Mesendoderm (in vitro differentiated cells): ENCODE results near the gene SLC9A8.

ENCODE experiments used
- DNase-seq: peaks from one replicate; pipeline ENCODE4 v3.0.0; 2013
- H2AK5ac ChIP-seq: 2 replicates; pipeline ENCODE4 v1.6.1; 2013; ENCODE audit warnings: low read length, inconsistent platforms
- H2BK120ac ChIP-seq: 2 replicates; pipeline ENCODE4 v1.6.1; 2013; ENCODE audit warnings: low read depth, mild to moderate bottlenecking, low read length, moderate library complexity, mixed read lengths
- H2BK15ac ChIP-seq: replicated peaks from 2 replicates; pipeline ENCODE4 v1.6.1; 2013; ENCODE audit warnings: low read depth, mild to moderate bottlenecking, moderate library complexity
- H2BK5ac ChIP-seq: 2 replicates; pipeline ENCODE4 v1.6.1; 2013; ENCODE audit warnings: low read length, inconsistent platforms
- H3K18ac ChIP-seq: 2 replicates; pipeline ENCODE4 v1.6.1; 2013; ENCODE audit warnings: mild to moderate bottlenecking, low read length, mixed read lengths
- H3K23ac ChIP-seq: one replicate; pipeline ENCODE4 v1.6.1; 2013; ENCODE audit warnings: low read length
- H3K27ac ChIP-seq: 2 replicates; pipeline ENCODE4 v1.5.1; 2013; ENCODE audit warnings: low read depth, mild to moderate bottlenecking, inconsistent platforms, low read length, moderate library complexity
- H3K27me3 ChIP-seq: 2 replicates; pipeline ENCODE4 v1.6.1; 2013; ENCODE audit warnings: low read length, control low read depth, mild to moderate bottlenecking, inconsistent platforms; ENCODE audit not compliant: insufficient read depth, poor library complexity
- H3K36me3 ChIP-seq: 2 replicates; pipeline ENCODE4 v1.6.1; 2013; ENCODE audit warnings: low read length, inconsistent platforms; ENCODE audit not compliant: control insufficient read depth, insufficient read depth
- H3K4ac ChIP-seq: one replicate; pipeline ENCODE4 v1.6.1; 2013; ENCODE audit warnings: low read depth, mild to moderate bottlenecking, low read length, moderate library complexity
- H3K4me1 ChIP-seq: 2 replicates; pipeline ENCODE4 v1.6.1; 2013; ENCODE audit warnings: low read depth, low read length, inconsistent platforms; ENCODE audit not compliant: control insufficient read depth
- H3K4me2 ChIP-seq: 2 replicates; pipeline ENCODE4 v1.6.1; 2013; ENCODE audit warnings: low read length
- H3K4me3 ChIP-seq: 2 replicates; pipeline ENCODE4 v1.5.1; 2013; ENCODE audit warnings: mild to moderate bottlenecking, low read length
- H3K56ac ChIP-seq: one replicate; pipeline ENCODE4 v1.6.1; 2013; ENCODE audit warnings: low read length
- H3K79me1 ChIP-seq: 2 replicates; pipeline ENCODE4 v1.6.1; 2013; ENCODE audit warnings: low read length, inconsistent platforms
- H3K79me2 ChIP-seq: 2 replicates; pipeline ENCODE4 v1.6.1; 2013; ENCODE audit warnings: mild to moderate bottlenecking, low read length; ENCODE audit not compliant: control insufficient read depth, insufficient read depth
- H3K9ac ChIP-seq: 2 replicates; pipeline ENCODE4 v1.6.1; 2013; ENCODE audit warnings: low read length, inconsistent platforms
- H4K5ac ChIP-seq: one replicate; pipeline ENCODE4 v1.6.1; 2013; ENCODE audit warnings: low read length
- H4K8ac ChIP-seq: one replicate; pipeline ENCODE4 v1.6.1; 2013; ENCODE audit warnings: low read depth, mild to moderate bottlenecking, control low read depth, low read length, moderate library complexity
- WGBS: extraction: QIAGEN DNeasy Blood & Tissue Kit; methylation state at CpG from one replicate; pipeline ENCODE4 v1.1.7; 2013; ENCODE audit warnings: low lambda C conversion rate, missing lambda C conversion rate; ENCODE audit not compliant: insufficient coverage; ENCODE audit errors: extremely low coverage; 5-methylcytosine and 5-hydroxymethylcytosine counted together

The SLC9A8 gene

DNA sequence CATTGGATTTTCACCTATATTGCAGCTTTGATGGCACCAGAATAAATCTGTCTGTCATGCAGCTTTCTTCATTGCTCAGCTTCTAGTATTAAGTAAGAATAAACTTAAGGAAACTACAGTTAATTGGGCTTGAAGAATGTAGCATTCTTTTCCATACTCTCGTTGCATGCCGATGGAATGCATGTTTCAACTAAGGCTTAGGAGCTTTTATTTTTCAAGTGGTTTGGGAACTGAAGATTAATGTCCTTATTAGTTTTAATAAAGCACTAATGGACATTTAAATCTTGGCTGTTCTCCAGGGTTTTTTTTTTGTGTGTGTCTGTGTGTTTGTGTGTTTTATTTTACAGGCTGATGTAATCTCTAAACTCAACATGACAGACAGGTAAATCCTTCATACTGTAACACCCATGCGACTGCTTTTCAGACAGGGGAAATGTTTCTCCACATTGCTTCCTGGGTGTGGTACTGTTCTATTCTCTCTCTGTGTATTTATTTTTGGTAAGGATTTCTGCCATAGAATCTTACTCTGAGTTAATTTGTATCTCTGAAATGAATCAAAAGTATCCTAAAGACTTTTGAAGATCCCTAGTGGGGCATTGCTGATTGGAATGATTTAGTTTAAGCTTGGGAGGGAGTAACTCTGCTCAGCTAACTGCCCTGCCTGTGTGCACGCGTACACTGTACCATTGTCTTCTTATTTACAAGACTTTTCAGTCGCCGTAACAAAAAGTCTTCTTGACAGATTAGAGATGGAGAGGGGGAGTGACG lies 38.0 kb downstream of the SLC9A8 start:
- H3K4ac ChIP-seq = no peak overlapping the region
- H3K79me2 ChIP-seq = no peaks in the 10 kb centered on the region
- H3K23ac ChIP-seq = no peak overlapping the region
- no peak overlapping the region for H2BK5ac ChIP-seq
- H4K5ac ChIP-seq = no peak overlapping the region
- H3K79me1 ChIP-seq = no peaks in the 10 kb centered on the region
- no peak overlapping the region for H2BK15ac ChIP-seq
- no peak overlapping the region for H3K18ac ChIP-seq
- no peaks in the 10 kb centered on the region for H3K4me1 ChIP-seq
- no peak overlapping the region for H3K4me3 ChIP-seq
- H3K4me2 ChIP-seq = no peak overlapping the region
- no peak overlapping the region for H4K8ac ChIP-seq
- no peak for DNase-seq
- no peak overlapping the region for H3K27ac ChIP-seq
- no peak overlapping the region for H2AK5ac ChIP-seq
- H2BK120ac ChIP-seq = no peak overlapping the region
- no peaks in the 10 kb centered on the region for H3K27me3 ChIP-seq
- H3K36me3 ChIP-seq = no peaks in the 10 kb centered on the region
- H3K56ac ChIP-seq = no peak overlapping the region
- no peak overlapping the region for H3K9ac ChIP-seq
- no CpG with 5 or more reads among the region's 8 CpGs for WGBS

DNA sequence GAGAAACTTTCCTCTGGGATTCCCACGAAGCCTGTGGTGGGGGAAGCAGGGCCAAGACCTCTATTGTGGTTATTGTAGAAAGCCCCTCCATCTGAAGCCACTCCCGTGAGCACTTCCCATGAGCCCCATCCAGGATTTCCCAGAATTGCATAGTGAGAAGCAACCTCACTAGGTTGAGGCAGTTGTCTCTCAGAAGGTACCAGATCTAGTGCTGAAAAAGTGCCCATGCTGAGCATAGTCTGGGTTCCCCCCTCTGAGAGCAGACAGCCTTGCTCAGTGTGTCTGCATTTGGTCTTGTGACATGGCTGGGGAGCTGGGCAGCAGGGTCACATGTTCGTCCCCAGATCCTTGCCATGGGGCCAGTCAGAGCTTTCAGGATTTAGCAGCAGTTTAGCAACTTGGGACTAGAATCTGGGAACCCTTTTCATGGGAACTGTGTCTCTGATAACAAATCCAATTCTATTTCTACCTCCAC lies 38.6 kb downstream of the SLC9A8 start:
- WGBS = no CpG with 5 or more reads among the region's 3 CpGs
- no peak for DNase-seq
- no peaks in the 10 kb centered on the region for H3K4me1 ChIP-seq

DNA sequence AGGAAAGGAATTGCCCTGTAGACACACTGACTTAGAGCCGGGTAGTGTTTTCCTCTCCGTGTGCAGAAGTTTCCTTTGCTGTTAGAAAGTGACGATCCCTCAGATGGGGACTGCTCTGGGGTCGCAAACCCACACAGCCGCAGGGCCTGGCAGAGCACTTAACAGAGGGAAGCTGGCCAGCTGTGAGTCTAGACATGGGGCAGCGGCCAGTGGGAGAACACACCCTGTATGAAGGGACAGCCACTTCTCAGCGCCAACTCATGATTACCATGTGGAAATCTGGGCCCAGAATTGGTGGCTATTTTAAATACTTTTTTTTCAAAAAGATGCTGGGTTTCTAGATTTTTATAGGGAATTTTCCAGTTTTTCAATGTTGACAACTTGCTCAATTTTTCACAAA lies 39.4 kb downstream of the SLC9A8 start:
- no peaks in the 10 kb centered on the region for H3K79me1 ChIP-seq
- H3K4me1 ChIP-seq = no peaks in the 10 kb centered on the region
- H3K56ac ChIP-seq = no peak overlapping the region
- no peak overlapping the region for H2BK15ac ChIP-seq
- no peak overlapping the region for H2BK5ac ChIP-seq
- H3K79me2 ChIP-seq = no peaks in the 10 kb centered on the region
- no peaks in the 10 kb centered on the region for H3K27me3 ChIP-seq
- no peak overlapping the region for H4K8ac ChIP-seq
- no peak overlapping the region for H3K23ac ChIP-seq
- no peak for DNase-seq
- H2BK120ac ChIP-seq = no peak overlapping the region
- no peak overlapping the region for H3K4me2 ChIP-seq
- no peaks in the 10 kb centered on the region for H3K36me3 ChIP-seq
- no peak overlapping the region for H3K27ac ChIP-seq
- H3K4me3 ChIP-seq = no peak overlapping the region
- no peak overlapping the region for H2AK5ac ChIP-seq
- H3K4ac ChIP-seq = no peak overlapping the region
- no peak overlapping the region for H3K9ac ChIP-seq
- no CpG with 5 or more reads among the region's 7 CpGs for WGBS
- no peak overlapping the region for H3K18ac ChIP-seq
- no peak overlapping the region for H4K5ac ChIP-seq

More for the DNA sequence above, 38.6 kb downstream of the SLC9A8 start:
- Histone ChIP-seq H3K23ac (no peak overlapping the region), H2BK120ac (no peak overlapping the region), H2BK5ac (no peak overlapping the region), H3K79me1 (no peaks in the 10 kb centered on the region), H3K18ac (no peak overlapping the region), H3K4ac (no peak overlapping the region), H2AK5ac (no peak overlapping the region), H3K27me3 (no peaks in the 10 kb centered on the region), H3K4me3 (no peak overlapping the region), H2BK15ac (no peak overlapping the region), H3K9ac (no peak overlapping the region), H3K4me2 (no peak overlapping the region), H3K79me2 (no peaks in the 10 kb centered on the region), H3K36me3 (no peaks in the 10 kb centered on the region), H3K56ac (no peak overlapping the region), H4K8ac (no peak overlapping the region), H4K5ac (no peak overlapping the region), H3K27ac (no peak overlapping the region)

DNA sequence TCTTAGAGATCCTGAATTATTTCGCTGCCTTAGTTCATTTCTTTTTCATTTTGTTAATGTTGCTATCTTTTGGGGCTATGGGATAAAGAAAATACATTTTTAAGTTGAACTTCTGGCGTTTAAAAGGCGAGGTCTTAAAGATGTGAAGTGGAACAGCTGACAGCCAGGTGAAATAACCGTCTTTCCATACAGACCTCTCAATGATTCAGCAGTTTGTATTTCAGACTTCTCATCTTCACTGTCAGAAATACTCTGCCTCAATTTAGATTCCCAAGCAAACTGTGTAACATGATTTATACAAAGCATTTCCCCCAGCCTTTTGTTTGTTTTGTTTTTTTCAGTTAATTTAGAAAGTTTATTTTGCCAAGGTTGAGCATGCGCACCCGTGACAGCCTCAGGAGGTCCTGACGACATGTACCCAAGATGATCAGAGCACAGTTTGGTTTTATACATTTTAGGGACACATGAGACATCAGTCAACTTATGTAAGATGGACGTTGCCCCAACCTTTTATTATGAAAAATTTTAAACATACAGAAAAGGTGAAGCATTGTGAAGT lies 40.0 kb downstream of the SLC9A8 start:
- H3K36me3 ChIP-seq = no peaks in the 10 kb centered on the region
- H2BK120ac ChIP-seq = no peak overlapping the region
- H3K56ac ChIP-seq = no peak overlapping the region
- H3K4me3 ChIP-seq = no peak overlapping the region
- H3K4me1 ChIP-seq = no peaks in the 10 kb centered on the region
- H3K27ac ChIP-seq = no peak overlapping the region
- H3K23ac ChIP-seq = no peak overlapping the region
- no peak overlapping the region for H4K8ac ChIP-seq
- no peak overlapping the region for H3K9ac ChIP-seq
- no peak overlapping the region for H2AK5ac ChIP-seq
- no peak overlapping the region for H3K18ac ChIP-seq
- no CpG with 5 or more reads among the region's 8 CpGs for WGBS
- no peaks in the 10 kb centered on the region for H3K79me1 ChIP-seq
- H3K27me3 ChIP-seq = no peaks in the 10 kb centered on the region
- H3K4me2 ChIP-seq = no peak overlapping the region
- no peak overlapping the region for H4K5ac ChIP-seq
- no peak for DNase-seq
- no peaks in the 10 kb centered on the region for H3K79me2 ChIP-seq
- H3K4ac ChIP-seq = no peak overlapping the region
- H2BK15ac ChIP-seq = no peak overlapping the region
- H2BK5ac ChIP-seq = no peak overlapping the region

DNA sequence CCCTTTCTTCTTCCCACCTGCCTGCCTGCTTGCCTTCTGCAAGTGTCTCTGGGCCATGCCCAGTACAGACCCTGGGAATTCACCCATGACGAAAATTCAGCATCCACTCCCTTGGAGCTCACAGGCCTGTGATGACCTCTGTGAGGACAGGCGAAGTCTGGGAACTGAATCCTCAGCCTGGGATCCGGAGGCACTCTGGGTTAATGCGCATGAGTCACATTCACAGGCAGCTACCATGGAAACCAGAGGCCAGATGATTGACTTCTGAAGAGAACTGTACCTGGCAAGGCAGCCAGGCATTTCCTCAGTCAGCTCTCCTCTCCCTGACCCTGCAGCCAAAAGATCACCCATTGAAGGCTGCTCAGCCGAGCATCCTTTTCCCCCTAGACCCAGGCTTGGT lies 41.0 kb downstream of the SLC9A8 start:
- H3K36me3 ChIP-seq = no peaks in the 10 kb centered on the region
- WGBS = no CpG with 5 or more reads among the region's 5 CpGs
- H2BK120ac ChIP-seq = no peak overlapping the region
- H3K27me3 ChIP-seq = no peaks in the 10 kb centered on the region
- no peaks in the 10 kb centered on the region for H3K79me2 ChIP-seq
- H2BK5ac ChIP-seq = no peak overlapping the region
- no peak overlapping the region for H3K4me3 ChIP-seq
- no peak overlapping the region for H3K56ac ChIP-seq
- no peak overlapping the region for H4K5ac ChIP-seq
- H2BK15ac ChIP-seq = no peak overlapping the region
- no peaks in the 10 kb centered on the region for H3K4me1 ChIP-seq
- no peak overlapping the region for H4K8ac ChIP-seq
- H3K4ac ChIP-seq = no peak overlapping the region
- no peak overlapping the region for H3K18ac ChIP-seq
- no peak overlapping the region for H3K9ac ChIP-seq
- H3K23ac ChIP-seq = no peak overlapping the region
- H3K79me1 ChIP-seq = no peaks in the 10 kb centered on the region
- DNase-seq = peak; percentile 86
- H3K27ac ChIP-seq = no peak overlapping the region
- H2AK5ac ChIP-seq = no peak overlapping the region
- H3K4me2 ChIP-seq = no peak overlapping the region
